ENCODE results near the gene APOA5. TPM values are rescaled to one million over a fixed set of nuclear protein-coding genes. Genes with fewer than 3 reads are reported as not detected.

Gene APOA5
- total and polyA plus RNA-seq, 2 experiments from 2014 or later, result not detected

- TF ChIP-seq EZH2 (IDR thresholded peaks at IDR 0.05; ENCODE audit: insufficient read depth, poor library complexity, severe bottlenecking) (no peak), EZH2phosphoT487 (IDR thresholded peaks at IDR 0.05; ENCODE audit: insufficient read depth, low read depth) (no peak)
Measured at GRCh38 chr11:116819049-116819448, 27.4 kb upstream of the APOA5 start.

GRCh38 chr11:116814502-116814901 lies 22.8 kb upstream of the APOA5 start:
- H3K79me2 ChIP-seq (ENCODE audit: insufficient read depth), result no peaks in the 10 kb centered on the region
- H3F3A ChIP-seq (ENCODE audit: insufficient read depth), result peaks cover 7% of the 10 kb centered on the region; the same call in 1 of the 2 replicates
- in situ Hi-C loops (cut with MboI), result no loop called here
- no peaks in the 10 kb centered on the region for H4K20me1 ChIP-seq (ENCODE audit: insufficient read depth)
- H3K27ac ChIP-seq, result peak overlapping the region; percentile 49
- H3K27me3 ChIP-seq (replicated peaks; ENCODE audit: insufficient read depth), result no peaks in the 10 kb centered on the region
- H3K9me3 ChIP-seq (ENCODE audit: low read depth), result no peaks in the 10 kb centered on the region
- H2AFZ ChIP-seq, result no peak overlapping the region
- no peak overlapping the region for H3K4me2 ChIP-seq (ENCODE audit: unreplicated experiment)
- no peak overlapping the region for H3K4me3 ChIP-seq
- H3K9ac ChIP-seq, result no peak overlapping the region
- no peaks in the 10 kb centered on the region for H3K36me3 ChIP-seq (ENCODE audit: low read depth)
- no peaks in the 10 kb centered on the region for H3K9me2 ChIP-seq (ENCODE audit: insufficient read depth)
- peaks cover 8% of the 10 kb centered on the region for H3K4me1 ChIP-seq (ENCODE audit: insufficient read depth)
- 81 to 86% methylated on average over 6 of the region's 6 CpGs for WGBS, 2 experiments (ENCODE audit: low coverage in 1 of 2, low lambda C conversion rate in 2 of 2, missing lambda C conversion rate in 2 of 2)
- TF ChIP-seq EZH2 (IDR thresholded peaks at IDR 0.05; ENCODE audit: insufficient read depth, poor library complexity, severe bottlenecking) (no peak), EZH2phosphoT487 (IDR thresholded peaks at IDR 0.05; ENCODE audit: insufficient read depth, low read depth) (no peak)
- DNase-seq, result no peak

More at GRCh38 chr11:116819049-116819448, 27.4 kb upstream of the APOA5 start:
- Histone ChIP-seq H3K36me3 (ENCODE audit: low read depth) (no peaks in the 10 kb centered on the region), H3K4me2 (ENCODE audit: unreplicated experiment) (no peak overlapping the region), H3K9me3 (ENCODE audit: low read depth) (no peaks in the 10 kb centered on the region), H3K79me2 (ENCODE audit: insufficient read depth) (no peaks in the 10 kb centered on the region), H3K4me1 (ENCODE audit: insufficient read depth) (no peaks in the 10 kb centered on the region), H3F3A (ENCODE audit: insufficient read depth) (no peaks in the 10 kb centered on the region), H2AFZ (no peak overlapping the region), H3K27ac (no peak overlapping the region), H4K20me1 (ENCODE audit: insufficient read depth) (no peaks in the 10 kb centered on the region), H3K9ac (no peak overlapping the region), H3K9me2 (ENCODE audit: insufficient read depth) (no peaks in the 10 kb centered on the region), H3K27me3 (replicated peaks; ENCODE audit: insufficient read depth) (no peaks in the 10 kb centered on the region), H3K4me3 (no peak overlapping the region)
- DNase-seq, result no peak
- in situ Hi-C loops (cut with MboI), result no loop called here
- WGBS, 2 experiments (ENCODE audit: low coverage in 1 of 2, low lambda C conversion rate in 2 of 2, missing lambda C conversion rate in 2 of 2), result 76 to 78% methylated on average over 9 of the region's 9 CpGs

GRCh38 chr11:116813781-116814471 lies 22.2 kb upstream of the APOA5 start:
- in situ Hi-C loops (cut with MboI), result no loop called here
- H3K27ac ChIP-seq, result peak overlapping the region; percentile 49
- no peaks in the 10 kb centered on the region for H3K9me2 ChIP-seq (ENCODE audit: insufficient read depth)
- 39 to 59% methylated on average over 4 to 5 of the region's 5 CpGs for WGBS, 2 experiments (ENCODE audit: low coverage in 1 of 2, low lambda C conversion rate in 2 of 2, missing lambda C conversion rate in 2 of 2)
- H3K36me3 ChIP-seq (ENCODE audit: low read depth), result no peaks in the 10 kb centered on the region
- no peak overlapping the region for H3K9ac ChIP-seq
- H3K4me1 ChIP-seq (ENCODE audit: insufficient read depth), result peaks cover 12% of the 10 kb centered on the region
- DNase-seq, result peak; percentile 62
- no peak overlapping the region for H2AFZ ChIP-seq
- no peak overlapping the region for H3K4me3 ChIP-seq
- no peak overlapping the region for H3K4me2 ChIP-seq (ENCODE audit: unreplicated experiment)
- H3K27me3 ChIP-seq (replicated peaks; ENCODE audit: insufficient read depth), result no peaks in the 10 kb centered on the region
- TF ChIP-seq EZH2phosphoT487 (IDR thresholded peaks at IDR 0.05; ENCODE audit: insufficient read depth, low read depth), result no peak
- TF ChIP-seq EZH2 (IDR thresholded peaks at IDR 0.05; ENCODE audit: insufficient read depth, poor library complexity, severe bottlenecking), result no peak
- no peaks in the 10 kb centered on the region for H3K9me3 ChIP-seq (ENCODE audit: low read depth)
- H3F3A ChIP-seq (ENCODE audit: insufficient read depth), result peaks cover 7% of the 10 kb centered on the region; the same call in 1 of the 2 replicates
- no peaks in the 10 kb centered on the region for H3K79me2 ChIP-seq (ENCODE audit: insufficient read depth)
- no peaks in the 10 kb centered on the region for H4K20me1 ChIP-seq (ENCODE audit: insufficient read depth)

- no peaks in the 10 kb centered on the region for H3K36me3 ChIP-seq (ENCODE audit: low read depth)
- H3K27me3 ChIP-seq (replicated peaks; ENCODE audit: insufficient read depth), result no peaks in the 10 kb centered on the region
- H3K4me1 ChIP-seq (ENCODE audit: insufficient read depth), result peaks cover 17% of the 10 kb centered on the region
- no peaks in the 10 kb centered on the region for H3K9me2 ChIP-seq (ENCODE audit: insufficient read depth)
- no peak overlapping the region for H3K4me2 ChIP-seq (ENCODE audit: unreplicated experiment)
- no peak overlapping the region for H3K4me3 ChIP-seq
- H2AFZ ChIP-seq, result no peak overlapping the region
- no peaks in the 10 kb centered on the region for H3K9me3 ChIP-seq (ENCODE audit: low read depth)
- H3K9ac ChIP-seq, result no peak overlapping the region
- DNase-seq, result no peak
- H3F3A ChIP-seq (ENCODE audit: insufficient read depth), result peaks cover 7% of the 10 kb centered on the region; the same call in 1 of the 2 replicates
- no peaks in the 10 kb centered on the region for H4K20me1 ChIP-seq (ENCODE audit: insufficient read depth)
- TF ChIP-seq EZH2 (IDR thresholded peaks at IDR 0.05; ENCODE audit: insufficient read depth, poor library complexity, severe bottlenecking) (no peak), EZH2phosphoT487 (IDR thresholded peaks at IDR 0.05; ENCODE audit: insufficient read depth, low read depth) (no peak)
- 22 to 50% methylated on average over 1 of the region's 1 CpG for WGBS, 2 experiments (ENCODE audit: low coverage in 1 of 2, low lambda C conversion rate in 2 of 2, missing lambda C conversion rate in 2 of 2)
- in situ Hi-C loops (cut with MboI), result no loop called here
- H3K79me2 ChIP-seq (ENCODE audit: insufficient read depth), result no peaks in the 10 kb centered on the region
- no peak overlapping the region for H3K27ac ChIP-seq
Measured at GRCh38 chr11:116813170-116813569, 21.5 kb upstream of the APOA5 start.

Data from GM23248 (cell line).